GM21423 (cell line): ENCODE results near the gene ZFAND3.

ENCODE experiments used
- ATAC-seq: cut with Tn5 transposase; IDR thresholded peaks from one replicate; pipeline ENCODE4 v1.9.1; 2021; ENCODE audit warnings: mild to moderate bottlenecking, moderate library complexity; ENCODE audit not compliant: unreplicated experiment

ZFAND3 gene

GRCh38 chr6:38193481-38194281 is 374.2 kb downstream of the ZFAND3 start:
- no peak for ATAC-seq

DNA sequence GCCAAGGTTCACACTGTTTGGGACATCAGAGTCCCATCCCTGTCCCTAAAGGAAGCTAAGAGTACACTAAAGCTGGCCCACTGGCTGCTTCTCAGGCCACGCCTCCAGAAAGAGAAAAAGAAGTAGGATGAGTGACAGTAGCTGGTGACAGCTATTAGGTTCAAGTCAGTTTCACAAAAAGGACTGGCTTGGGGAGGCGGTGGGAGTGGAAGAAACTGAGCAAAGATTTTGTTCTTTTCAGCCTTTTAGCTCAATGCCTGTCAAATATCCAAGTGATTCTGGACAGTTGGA is 374.7 kb downstream of the ZFAND3 start:
- no peak for ATAC-seq

DNA sequence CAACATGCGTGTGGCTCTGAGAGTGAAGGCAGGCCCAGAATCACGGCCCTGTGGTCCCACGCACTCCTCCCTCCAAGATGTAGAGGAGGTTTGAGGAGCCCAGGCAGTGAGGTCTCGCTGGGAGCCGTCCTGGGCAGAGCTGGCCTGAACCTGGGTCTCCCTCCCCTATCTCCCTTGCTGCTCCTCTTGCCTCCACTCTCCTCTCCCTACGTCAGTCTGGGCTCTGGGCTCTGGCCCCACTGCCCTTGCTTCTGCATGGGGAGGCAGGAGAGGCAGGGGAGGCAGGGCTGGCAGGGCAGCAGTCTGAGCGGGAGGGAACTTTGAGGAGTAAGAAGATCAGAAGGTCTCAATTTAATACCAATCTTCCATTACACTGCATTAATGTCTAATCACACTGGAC is 375.1 kb downstream of the ZFAND3 start:
- ATAC-seq = no peak

DNA sequence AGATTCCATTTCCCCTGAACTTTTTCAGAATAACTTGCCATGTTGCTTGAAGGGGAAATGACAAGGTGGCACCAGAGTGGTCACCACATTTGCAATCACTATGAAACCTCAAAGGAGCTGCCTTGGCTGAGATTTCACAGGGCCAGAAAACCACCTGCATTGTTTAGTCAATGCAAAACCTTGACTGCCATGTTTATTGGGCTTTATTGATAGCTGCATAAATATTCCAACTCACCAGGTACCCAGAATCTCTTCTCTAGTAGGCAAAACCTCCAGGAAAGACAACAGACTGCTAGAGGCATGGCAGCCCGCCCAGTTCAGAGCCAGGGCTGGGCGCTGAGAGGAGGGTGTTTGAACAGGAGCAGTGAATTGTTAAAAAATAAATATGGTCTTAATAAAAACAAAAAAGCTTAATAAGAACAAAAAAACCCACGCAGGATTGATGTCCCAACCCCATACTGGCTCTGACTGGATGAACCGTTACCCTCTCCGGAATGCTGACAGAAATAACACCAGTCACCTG is 375.6 kb downstream of the ZFAND3 start:
- ATAC-seq = no peak

- no peak for ATAC-seq
Measured at GRCh38 chr6:38198219-38198618, 378.7 kb downstream of the ZFAND3 start.
